B cell (primary cell): ENCODE data around the gene HS6ST3. TPM values are rescaled to one million over a fixed set of nuclear protein-coding genes. Genes with fewer than 3 reads are reported as not detected.

Source experiments
- ATAC-seq: fragments of 200-7000 bp; cut with Tn5 transposase; one replicate; pipeline ENCODE4 v1.10.0; 2021; ENCODE audit warnings: low read depth, mild to moderate bottlenecking, moderate number of reproducible peaks, moderate library complexity
- CTCF ChIA-PET: fragments of 350-600 bp; sonication (Branson Sonifier 250); formaldehyde crosslinking; loops from one replicate; lab custom pipeline; 2021; ENCODE audit warnings: antibody characterized with exemption, inconsistent platforms; lab: Charles Lee
- POLR2A ChIA-PET: fragments of 350-600 bp; sonication (Branson Sonifier 250); formaldehyde crosslinking; loops from one replicate; lab custom pipeline; 2021; ENCODE audit warnings: antibody characterized with exemption; lab: Charles Lee
- DNase-seq: peaks from one replicate; pipeline ENCODE4 v3.0.0; 2013
- H2AFZ ChIP-seq: 2 replicates; pipeline ENCODE4 v1.6.1; 2012; ENCODE audit warnings: mild to moderate bottlenecking, low read depth, low read length; ENCODE audit not compliant: insufficient read depth, poor library complexity, severe bottlenecking
- H3K27ac ChIP-seq, 2 donors: 1 replicate in 1 of 2; 2 replicates in 1 of 2; pipeline ENCODE4 v1.5.1; 2012 to 2013; ENCODE audit warnings: low read length in 2 of 2, mild to moderate bottlenecking in 2 of 2, moderate library complexity in 1 of 2
- H3K27me3 ChIP-seq, 4 experiments: fragments of 200-600 bp in 1 of 4; sonication (generic) in 1 of 4; replicated peaks in 1 of 4; 1 replicate in 2 of 4; 2 replicates in 2 of 4; pipeline versions ENCODE4 v1.6.1 to v1.7.0; 2013 to 2016; ENCODE audit warnings: low read length in 3 of 4, mild to moderate bottlenecking in 2 of 4, mixed read lengths in 1 of 4, moderate library complexity in 1 of 4; ENCODE audit not compliant: insufficient read depth in 4 of 4, control insufficient read depth in 3 of 4; ENCODE audit errors: control extremely low read depth in 1 of 4
- H3K36me3 ChIP-seq, 2 experiments: replicated peaks in 1 of 2; 1 replicate in 1 of 2; 2 replicates in 1 of 2; pipeline versions ENCODE4 v1.6.1 to v1.7.1; 2013; ENCODE audit warnings: low read length in 1 of 2; ENCODE audit not compliant: insufficient read depth in 2 of 2, control insufficient read depth in 1 of 2; ENCODE audit errors: control extremely low read depth in 1 of 2, extremely low read depth in 1 of 2
- H3K4me1 ChIP-seq, 2 donors: fragments of 200-600 bp in 1 of 2; sonication (generic) in 1 of 2; 1 replicate in 1 of 2; 2 replicates in 1 of 2; pipeline versions ENCODE4 v1.5.1 to v1.6.1; 2013 to 2017; ENCODE audit warnings: low read length in 2 of 2; ENCODE audit not compliant: control insufficient read depth in 2 of 2, insufficient read depth in 2 of 2
- H3K4me2 ChIP-seq: replicated peaks from 2 replicates; pipeline ENCODE3; 2012; ENCODE audit warnings: mild to moderate bottlenecking, low read depth, low read length; ENCODE audit not compliant: poor library complexity, severe bottlenecking
- H3K4me3 ChIP-seq, 5 experiments: fragments of 200-600 bp in 1 of 5; sonication (generic) in 1 of 5; 1 replicate in 3 of 5; 2 replicates in 2 of 5; pipeline versions ENCODE4 v1.5.1 to v1.7.0; 2011 to 2016; ENCODE audit warnings: low read length in 4 of 5, mild to moderate bottlenecking in 4 of 5, low read depth in 2 of 5, control low read depth in 1 of 5, moderate library complexity in 1 of 5; ENCODE audit not compliant: insufficient read depth in 1 of 5; ENCODE audit errors: control extremely low read depth in 1 of 5, extremely low read depth in 1 of 5
- H3K79me2 ChIP-seq: fragments of 200-600 bp; sonication (generic); one replicate; pipeline ENCODE4 v1.6.0; 2016; ENCODE audit warnings: low read length; ENCODE audit not compliant: control insufficient read depth, insufficient read depth
- H3K9ac ChIP-seq: fragments of 200-600 bp; sonication (generic); 2 replicates; pipeline ENCODE4 v1.6.1; 2017; ENCODE audit warnings: mild to moderate bottlenecking, low read length, moderate library complexity
- H3K9me3 ChIP-seq, 3 donors: one replicate each; pipeline versions ENCODE4 v1.6.1 to v1.7.1; 2013; ENCODE audit warnings: low read length in 2 of 3; ENCODE audit not compliant: control insufficient read depth in 2 of 3, insufficient read depth in 1 of 3; ENCODE audit errors: control extremely low read depth in 1 of 3
- H4K20me1 ChIP-seq: 2 replicates; pipeline ENCODE4 v1.6.0; 2012; ENCODE audit warnings: mild to moderate bottlenecking, low read length; ENCODE audit not compliant: insufficient read depth, control insufficient read depth, poor library complexity, severe bottlenecking
- H3K27ac Mint-ChIP-seq: one replicate; pipeline ENCODE4 v1.8.0; 2021; ENCODE audit warnings: mixed read lengths
- H3K27me3 Mint-ChIP-seq: one replicate; pipeline ENCODE4 v1.8.0; 2021; ENCODE audit warnings: mixed read lengths
- H3K4me1 Mint-ChIP-seq: one replicate; pipeline ENCODE4 v1.8.0; 2021; ENCODE audit warnings: mixed read lengths
- H3K4me3 Mint-ChIP-seq: one replicate; pipeline ENCODE4 v1.8.0; 2021; ENCODE audit warnings: mixed read lengths
- H3K9me3 Mint-ChIP-seq: one replicate; pipeline ENCODE4 v1.8.0; 2022; ENCODE audit warnings: mixed read lengths; ENCODE audit not compliant: insufficient read depth
- CTCF ChIP-seq: fragments of 200-600 bp; IDR thresholded peaks from one replicate; pipeline ENCODE4 v1.8.0; 2022; ENCODE audit warnings: antibody characterized with exemption, mild to moderate bottlenecking
- EZH2 ChIP-seq: IDR thresholded peaks from 2 replicates; pipeline ENCODE4 v1.6.1; 2012; ENCODE audit warnings: borderline replicate concordance, low read depth, mild to moderate bottlenecking, moderate library complexity, low read length; ENCODE audit not compliant: insufficient read depth, poor library complexity, severe bottlenecking
- WGBS: methylation state at CpG from one replicate; pipeline ENCODE4 v1.1.5; 2013; ENCODE audit warnings: missing lambda C conversion rate; ENCODE audit not compliant: insufficient coverage; 5-methylcytosine and 5-hydroxymethylcytosine counted together
- intact Hi-C: fragments of 100-400 bp; cut with micrococcal nuclease; formaldehyde crosslinking; loops from one replicate; pipeline ENCODE4 v1.10.0; 2022
- polyA plus RNA-seq: library from polyadenylated mRNA; depleted of rRNA; stranded (reverse); fragments of >200 nt; gene quantifications from 2 replicates; pipeline ENCODE4 v1.2.3, GENCODE V29; 2012
- total RNA-seq, 2 donors: library from RNA; stranded (reverse); fragments of 120-200 nt in 1 of 2; gene quantifications; 1 replicate in 1 of 2; 2 replicates in 1 of 2; pipeline versions ENCODE4 v1.2.3 to v1.2.4, GENCODE V29; 2013 to 2022

The HS6ST3 gene
- total and polyA plus RNA-seq, 2 donors (not counting 1 experiment from before 2014, with no cell fraction given): not detected

- Mint-ChIP-seq H3K27ac (no peak overlapping the region), H3K27me3 (peaks cover 18% of the 10 kb centered on the region), H3K9me3 (no peaks in the 10 kb centered on the region), H3K4me3 (no peak overlapping the region), H3K4me1 (no peaks in the 10 kb centered on the region)
- H3K79me2 ChIP-seq: no peaks in the 10 kb centered on the region
- no peak overlapping the region for H2AFZ ChIP-seq
- H3K9ac ChIP-seq: no peak overlapping the region
- no peaks in the 10 kb centered on the region for H3K4me1 ChIP-seq
- no peaks in the 10 kb centered on the region for H3K9me3 ChIP-seq
- no peak overlapping the region for H3K27ac ChIP-seq
- TF ChIP-seq CTCF (peak; percentile 35), EZH2 (no peak)
- DNase-seq (no peak), ATAC-seq (no peak)
- no peaks in the 10 kb centered on the region for H4K20me1 ChIP-seq
- no peaks in the 10 kb centered on the region for H3K36me3 ChIP-seq
- intact Hi-C loops: no loop called here
- CTCF ChIA-PET: no interaction called here
- no peak overlapping the region for H3K4me2 ChIP-seq
- H3K27me3 ChIP-seq: no peaks in the 10 kb centered on the region
- H3K4me3 ChIP-seq: no peak overlapping the region
- POLR2A ChIA-PET: no interaction called here
- WGBS: 100% methylated on average over 1 of the region's 3 CpGs
Measured at GRCh38 chr13:96075953-96076543, 13.9 kb upstream of the HS6ST3 start.

- H3K36me3 ChIP-seq: no peaks in the 10 kb centered on the region
- no peak for ATAC-seq
- no peaks in the 10 kb centered on the region for H3K9me3 Mint-ChIP-seq
- no peaks in the 10 kb centered on the region for H3K4me1 ChIP-seq
- DNase-seq: no peak
- no peak for TF ChIP-seq EZH2
- TF ChIP-seq CTCF: no peak
- intact Hi-C loops: no loop called here
- no peaks in the 10 kb centered on the region for H3K4me1 Mint-ChIP-seq
- no peaks in the 10 kb centered on the region for H3K9me3 ChIP-seq
- H3K27me3 ChIP-seq: peaks cover 0 to 3% (median 0%) of the 10 kb centered on the region in 4 experiments
- no peak overlapping the region for H3K4me2 ChIP-seq
- no peak overlapping the region for H3K9ac ChIP-seq
- no peaks in the 10 kb centered on the region for H4K20me1 ChIP-seq
- CTCF ChIA-PET: no interaction called here
- no peak overlapping the region for H3K27ac Mint-ChIP-seq
- no peaks in the 10 kb centered on the region for H3K79me2 ChIP-seq
- no peak overlapping the region for H3K4me3 Mint-ChIP-seq
- no peak overlapping the region for H3K4me3 ChIP-seq
- peaks cover 27% of the 10 kb centered on the region for H3K27me3 Mint-ChIP-seq
- WGBS: 100% methylated on average over 2 of the region's 5 CpGs
- H3K27ac ChIP-seq: no peak overlapping the region
- H2AFZ ChIP-seq: no peak overlapping the region
- POLR2A ChIA-PET: no interaction called here
Measured at GRCh38 chr13:96080676-96081075, 9.2 kb upstream of the HS6ST3 start.
